ENCODE results near the gene MATN1. TPM values are rescaled to one million over a fixed set of nuclear protein-coding genes. Genes with fewer than 3 reads are reported as not detected.
"Not testable (repeated sequence)": the region's sequence is repeated elsewhere in the genome, so short reads cannot be mapped to it uniquely, and the experiment has no call there.

MATN1 gene
- total RNA-seq, 1 experiment from 2014 or later: 0.24 TPM

- Mint-ChIP-seq H3K36me3 (no peaks in the 10 kb centered on the region), H3K9me3 (no peaks in the 10 kb centered on the region), H3K4me3 (no peak overlapping the region), H3K27ac (no peak overlapping the region), H3K4me1 (no peaks in the 10 kb centered on the region), H3K27me3 (ENCODE audit: low read depth) (no peaks in the 10 kb centered on the region)
- TF ChIP-seq EMX1 (CRISPR knock-in tag; IDR thresholded peaks at IDR 0.05): no peak
- no peak for TF ChIP-seq ETV6 (CRISPR knock-in tag; IDR thresholded peaks at IDR 0.05)
- TF ChIP-seq SMAD4 (CRISPR knock-in tag; IDR thresholded peaks at IDR 0.05): no peak
- no peak for TF ChIP-seq NR1H2 (CRISPR knock-in tag; IDR thresholded peaks at IDR 0.05)
- POLR2A ChIA-PET: no interaction called here
- no peak for ATAC-seq
- no peak for DNase-seq (ENCODE audit: low spot score)
- CTCF ChIA-PET: interaction anchor here (0.8 to 1.6 kb wide), 6 partner anchors 9 to 56 kb away, joined by 3 to 6 read pairs (median 3); no protein-coding TSS in a partner anchor
Observed at GRCh38 chr1:30768159-30768829, 44.9 kb upstream of the MATN1 start.

GRCh38 chr1:30766948-30767347, 43.6 kb upstream of the MATN1 start:
- ATAC-seq; H3K27ac Mint-ChIP-seq; H3K36me3 Mint-ChIP-seq; DNase-seq (ENCODE audit: low spot score); H3K4me1 Mint-ChIP-seq; POLR2A ChIA-PET; H3K27me3 Mint-ChIP-seq (ENCODE audit: low read depth); H3K4me3 Mint-ChIP-seq; H3K9me3 Mint-ChIP-seq: not testable (repeated sequence)
- CTCF ChIA-PET: interaction anchor here (1.6 to 1.9 kb wide), 2 partner anchors 13 to 34 kb away, joined by 3 to 9 read pairs; no protein-coding TSS in a partner anchor

GRCh38 chr1:30765556-30766434, 42.4 kb upstream of the MATN1 start:
- Mint-ChIP-seq H3K4me3 (no peak overlapping the region), H3K9me3 (peaks cover 3% of the 10 kb centered on the region; the same call in 1 of the 2 replicates), H3K36me3 (peaks cover 2% of the 10 kb centered on the region; the same call in 1 of the 2 replicates), H3K27ac (no peak overlapping the region), H3K4me1 (peaks cover 7% of the 10 kb centered on the region; the same call in 1 of the 2 replicates), H3K27me3 (ENCODE audit: low read depth) (no peaks in the 10 kb centered on the region)
- POLR2A ChIA-PET: no interaction called here
- no peak for TF ChIP-seq ELF4 (CRISPR knock-in tag; IDR thresholded peaks at IDR 0.05; ENCODE audit: low read depth)
- CTCF ChIA-PET: interaction anchor here (1.9 kb wide), 1 partner anchor 14 kb away, joined by 9 read pairs; no protein-coding TSS in a partner anchor
- no peak for DNase-seq (ENCODE audit: low spot score)
- no peak for ATAC-seq

GRCh38 chr1:30764939-30765555, 41.7 kb upstream of the MATN1 start:
- H3K4me3 Mint-ChIP-seq: no peak overlapping the region
- ATAC-seq (no peak), DNase-seq (ENCODE audit: low spot score) (no peak)
- TF ChIP-seq ZNF317 (CRISPR knock-in tag; IDR thresholded peaks at IDR 0.05; ENCODE audit: borderline replicate concordance, low read depth) (no peak), ZNF425 (CRISPR knock-in tag; conservative IDR thresholded peaks at IDR 0.05) (no peak), E2F4 (CRISPR knock-in tag; IDR thresholded peaks at IDR 0.05; ENCODE audit: borderline replicate concordance, low read depth) (no peak), GTF2I (CRISPR knock-in tag; conservative IDR thresholded peaks at IDR 0.05) (no peak), PRRX2 (CRISPR knock-in tag; IDR thresholded peaks at IDR 0.05) (no peak), MAX (CRISPR knock-in tag; IDR thresholded peaks at IDR 0.05) (no peak), ZNF232 (CRISPR knock-in tag; IDR thresholded peaks at IDR 0.05) (no peak), USF1 (CRISPR knock-in tag; IDR thresholded peaks at IDR 0.05) (no peak), KAT7 (CRISPR knock-in tag; IDR thresholded peaks at IDR 0.05; ENCODE audit: borderline replicate concordance) (no peak), ATF3 (CRISPR knock-in tag; conservative IDR thresholded peaks at IDR 0.05) (no peak)
- peaks cover 8% of the 10 kb centered on the region; the same call in 1 of the 2 replicates for H3K9me3 Mint-ChIP-seq
- ChIA-PET CTCF (interaction anchor here (1.9 kb wide), 1 partner anchor 15 kb away, joined by 9 read pairs; no protein-coding TSS in a partner anchor), POLR2A (no interaction called here)
- no peak overlapping the region for H3K27ac Mint-ChIP-seq
- H3K27me3 Mint-ChIP-seq (ENCODE audit: low read depth): no peaks in the 10 kb centered on the region
- peaks cover 3% of the 10 kb centered on the region; the same call in 1 of the 2 replicates for H3K36me3 Mint-ChIP-seq
- H3K4me1 Mint-ChIP-seq: peaks cover 12% of the 10 kb centered on the region

All from WTC11 (cell line).